Activated CD4-positive, alpha-beta T cell treated with anti-CD3 and anti-CD28 coated beads, Interleukin-2, amount 50 U/mL, for 24 hours (primary cell): ENCODE data around the gene ADRM1.

Source experiments
- DNase-seq, 2 donors: peaks; one replicate each; pipeline ENCODE4 v3.0.0-alpha.2; 2020; ENCODE audit warnings: low read depth in 1 of 2, low spot score in 1 of 2

Gene ADRM1

GRCh38 chr20:62353289-62354030 is 50.7 kb downstream of the ADRM1 start:
- DNase-seq = no peak

DNA sequence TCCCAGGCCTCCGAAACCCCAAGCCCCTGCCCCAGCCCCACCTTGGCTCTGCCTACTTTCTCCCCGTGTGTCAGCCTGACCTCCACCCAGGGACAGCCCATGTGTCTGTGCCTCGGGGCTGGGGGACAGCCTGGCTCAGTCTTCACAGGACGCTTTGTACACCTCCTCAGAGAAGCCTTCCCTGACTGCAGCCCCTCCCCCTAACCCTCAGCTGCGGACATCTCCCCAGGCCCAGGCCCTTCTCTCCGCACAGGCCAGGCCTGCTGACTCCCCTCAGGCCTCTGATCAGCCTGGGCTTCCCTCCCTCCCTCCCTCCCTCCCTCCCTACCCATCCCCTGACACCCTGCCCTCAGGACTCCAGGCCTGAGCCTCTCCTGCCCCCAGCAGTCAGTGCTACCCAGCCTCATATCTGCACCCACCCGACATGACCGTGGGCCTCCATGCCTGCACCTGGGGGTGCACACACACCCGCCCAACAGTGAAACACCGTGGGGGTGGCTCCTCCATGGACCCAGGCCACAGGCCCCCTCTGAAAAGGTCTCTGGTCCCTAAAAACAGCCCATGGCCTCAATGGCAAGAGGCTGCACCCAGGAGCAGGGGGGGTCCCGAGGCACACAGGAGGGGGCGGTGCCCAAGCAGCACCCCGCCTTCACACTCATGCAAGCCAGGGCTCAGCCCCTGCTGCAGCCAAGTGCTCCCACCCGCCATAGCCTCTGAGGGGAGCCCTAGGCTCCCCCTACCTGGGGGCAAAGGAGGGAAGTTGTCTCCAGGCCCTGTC is 51.4 kb downstream of the ADRM1 start:
- no peak for DNase-seq

DNA sequence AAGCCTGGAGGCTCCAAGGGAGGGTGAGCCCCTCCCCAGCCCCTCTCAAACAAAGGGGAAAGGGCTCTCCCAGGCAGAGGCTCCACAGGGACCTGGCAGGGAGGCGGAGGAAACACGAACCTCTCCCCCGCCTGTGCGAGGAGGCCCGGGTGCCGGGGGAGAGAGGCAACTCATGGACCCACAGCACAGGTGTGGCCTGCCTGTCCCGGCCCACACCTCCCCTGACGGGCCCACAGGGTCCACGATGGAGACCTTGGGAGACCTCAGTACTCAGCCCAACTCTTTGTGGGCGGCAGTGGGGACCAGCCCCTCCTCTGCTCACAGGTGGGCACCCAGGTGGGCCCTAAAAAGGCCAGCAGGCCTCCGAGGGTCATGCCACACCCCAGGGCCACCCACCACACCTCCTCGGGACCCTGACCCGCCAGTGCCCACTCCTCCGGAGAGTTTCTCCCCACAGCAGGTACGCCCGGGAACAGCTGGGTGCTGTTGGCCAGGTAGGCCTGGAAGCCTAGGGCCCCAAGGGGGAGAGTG is 52.1 kb downstream of the ADRM1 start:
- no peak for DNase-seq

DNA sequence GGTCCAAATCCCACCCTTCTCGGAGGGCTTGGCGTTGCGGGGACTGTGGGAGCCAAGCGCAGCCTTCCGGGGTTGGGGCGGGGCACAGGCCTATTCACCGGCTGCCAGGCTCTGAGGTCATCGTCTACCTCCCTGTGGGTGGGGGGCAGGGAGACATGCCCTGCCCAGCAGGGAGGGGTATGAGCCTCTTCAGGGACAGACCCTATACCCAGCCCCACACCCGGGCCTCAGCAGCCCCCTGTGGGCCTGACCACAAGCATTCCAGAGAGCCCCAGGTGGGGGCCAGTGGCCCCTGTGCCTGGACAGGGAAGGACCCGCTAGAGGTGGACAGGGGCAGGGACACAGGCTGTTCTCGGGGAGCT is 52.7 kb downstream of the ADRM1 start:
- DNase-seq = no peak

DNA sequence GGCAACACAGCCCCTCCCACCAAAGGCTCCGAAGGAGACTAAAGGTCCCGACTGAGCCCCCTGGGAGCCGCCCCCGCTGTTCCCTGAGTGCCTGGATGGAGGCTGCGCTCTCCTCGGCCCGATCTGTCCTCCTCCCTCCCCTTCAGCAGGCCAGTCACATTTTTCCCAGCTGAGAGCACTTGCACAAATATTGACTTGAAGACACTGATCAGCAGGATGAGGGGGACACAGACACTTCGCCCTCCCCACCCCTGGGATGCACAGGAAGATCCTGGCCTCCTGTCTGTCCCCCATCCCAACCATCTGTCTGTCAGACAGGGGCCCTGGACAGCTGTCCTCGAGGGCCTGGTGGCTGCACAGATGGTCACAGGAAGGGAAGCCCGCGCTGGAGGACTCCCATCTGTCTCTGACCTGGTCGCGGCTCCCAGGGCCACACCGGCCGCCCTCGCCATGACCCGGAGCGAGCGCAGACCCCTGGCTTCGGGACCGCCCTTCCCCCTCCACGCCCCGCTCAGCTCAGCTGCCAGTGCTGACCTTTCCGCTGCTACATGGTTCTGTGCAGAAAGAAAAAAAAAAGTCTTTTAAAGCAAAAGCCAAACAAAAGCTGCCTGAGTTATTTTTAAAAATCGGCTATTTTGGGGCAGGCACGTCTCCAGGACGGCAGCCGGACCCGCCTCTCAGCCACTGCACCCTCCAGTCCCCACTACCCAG is 53.2 kb downstream of the ADRM1 start:
- no peak for DNase-seq

GRCh38 chr20:62356589-62357186 is 53.9 kb downstream of the ADRM1 start:
- DNase-seq = no peak

DNA sequence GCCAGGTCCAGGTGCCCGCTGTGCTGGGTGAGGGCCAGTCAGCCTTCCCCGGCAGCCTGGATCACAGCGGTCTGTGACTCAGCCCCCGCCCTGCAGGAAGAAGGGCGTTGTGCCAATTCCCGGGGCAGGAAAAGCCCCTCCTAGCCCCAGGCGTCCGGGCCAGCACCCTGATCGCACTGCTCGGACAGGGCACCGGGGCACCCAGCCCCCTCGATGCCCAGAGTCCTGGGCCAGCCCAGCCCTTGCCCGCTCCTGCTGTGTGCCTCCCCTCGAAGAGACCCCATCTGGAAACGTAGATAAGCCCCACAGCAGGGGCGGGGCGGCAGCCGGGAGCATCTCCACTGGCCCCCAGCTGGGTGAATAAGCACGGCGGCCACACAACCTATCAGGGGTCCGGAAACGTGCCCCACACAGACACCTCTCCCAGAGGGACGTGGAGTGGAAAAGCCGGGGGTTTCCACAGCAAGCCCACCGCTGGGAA is 54.4 kb downstream of the ADRM1 start:
- no peak for DNase-seq

DNA sequence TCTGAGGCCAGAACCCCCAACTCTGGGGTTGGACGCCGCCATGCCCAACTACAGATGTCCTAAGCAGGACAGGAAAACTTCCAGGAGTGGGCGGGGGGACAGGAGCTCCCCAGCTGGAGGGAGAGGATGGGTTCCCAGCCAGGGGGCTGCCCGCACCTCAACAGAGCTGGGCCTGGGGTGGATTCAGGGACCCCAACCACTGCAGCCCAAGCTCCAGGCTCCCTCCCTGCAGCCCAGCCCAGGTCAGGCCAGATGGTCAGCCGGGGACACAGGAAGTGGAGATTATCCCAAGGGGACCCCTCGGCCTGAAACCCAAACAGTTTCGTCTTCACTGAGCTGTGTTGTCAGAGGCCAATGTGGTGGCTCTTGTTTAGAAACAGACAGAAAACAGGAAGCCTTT is 54.9 kb downstream of the ADRM1 start:
- DNase-seq = no peak
